Body of pancreas (tissue), 4 donors: ENCODE results near the gene ZYG11B.

Source experiments
- CTCF ChIP-seq, 7 experiments: fragments of 450-650 bp in 4 of 7; fragments of 200-600 bp in 3 of 7; sonication (generic) in 3 of 7; IDR thresholded peaks; one replicate each; pipeline ENCODE4 v1.5.1; 2016 to 2019; ENCODE audit warnings: antibody characterized with exemption in 7 of 7
- POLR2A ChIP-seq, 3 donors: fragments of 450-650 bp; IDR thresholded peaks; one replicate each; pipeline ENCODE4 v1.6.1; 2016; ENCODE audit warnings: antibody characterized with exemption in 3 of 3, mild to moderate bottlenecking in 2 of 3

GRCh38 chr1:52723260-52723659 lies 3.0 kb upstream of the ZYG11B start:
- no peak for TF ChIP-seq CTCF (IDR thresholded peaks at IDR 0.05)
- TF ChIP-seq POLR2A (IDR thresholded peaks at IDR 0.05), result no peak
